ENCODE results near the gene PDS5A. TPM values are rescaled to one million over a fixed set of nuclear protein-coding genes. Genes with fewer than 3 reads are reported as not detected.
"Not testable (repeated sequence)": the region's sequence is repeated elsewhere in the genome, so short reads cannot be mapped to it uniquely, and the experiment has no call there.

Gene PDS5A
- total RNA-seq, 2 experiments from 2014 or later, result 101 to 103 TPM

GRCh38 chr4:39947963-39948362 lies 29.7 kb downstream of the PDS5A start:
- Mint-ChIP-seq H3K27ac (no peak overlapping the region), H3K36me3 (peaks cover 4% of the 10 kb centered on the region), H3K27me3 (no peaks in the 10 kb centered on the region), H3K4me1 (ENCODE audit: low read depth) (peaks cover 46% of the 10 kb centered on the region), H3K4me3 (no peak overlapping the region), H3K9me3 (no peaks in the 10 kb centered on the region)
- no peak for DNase-seq
- intact Hi-C loops (cut with micrococcal nuclease), result no loop called here
- ChIA-PET POLR2A (no interaction called here), CTCF (no interaction called here)

GRCh38 chr4:39947417-39947816 lies 30.3 kb downstream of the PDS5A start:
- Mint-ChIP-seq H3K4me3 (no peak overlapping the region), H3K4me1 (ENCODE audit: low read depth) (peaks cover 44% of the 10 kb centered on the region), H3K9me3 (no peaks in the 10 kb centered on the region), H3K27ac (no peak overlapping the region), H3K27me3 (no peaks in the 10 kb centered on the region), H3K36me3 (peaks cover 4% of the 10 kb centered on the region)
- POLR2A ChIA-PET, result interaction anchor here (0.8 kb wide), 1 partner anchor 11 kb away, joined by 3 read pairs; no protein-coding TSS in a partner anchor
- DNase-seq, result no peak
- intact Hi-C loops (cut with micrococcal nuclease), result no loop called here
- CTCF ChIA-PET, result no interaction called here

GRCh38 chr4:39944245-39944644 lies 33.5 kb downstream of the PDS5A start:
- H3K9me3 Mint-ChIP-seq; intact Hi-C loops (cut with micrococcal nuclease); H3K27ac Mint-ChIP-seq; H3K36me3 Mint-ChIP-seq; H3K27me3 Mint-ChIP-seq; POLR2A ChIA-PET; H3K4me3 Mint-ChIP-seq: not testable (repeated sequence)
- CTCF ChIA-PET, result interaction anchor here (0.7 kb wide), 1 partner anchor 31 kb away, joined by 3 read pairs; no protein-coding TSS in a partner anchor
- DNase-seq, result peak; percentile 16
- peaks cover 52% of the 10 kb centered on the region for H3K4me1 Mint-ChIP-seq (ENCODE audit: low read depth)

GRCh38 chr4:39942507-39942906 lies 35.2 kb downstream of the PDS5A start:
- CTCF ChIA-PET, result no interaction called here
- intact Hi-C loops (cut with micrococcal nuclease), result no loop called here
- H3K27me3 Mint-ChIP-seq, result no peaks in the 10 kb centered on the region

GRCh38 chr4:39941682-39942217 lies 36.0 kb downstream of the PDS5A start:
- Mint-ChIP-seq H3K27ac (peak overlapping the region; percentile 30), H3K36me3 (peaks cover 9% of the 10 kb centered on the region), H3K4me1 (ENCODE audit: low read depth) (peaks cover 48% of the 10 kb centered on the region), H3K9me3 (no peaks in the 10 kb centered on the region), H3K27me3 (no peaks in the 10 kb centered on the region), H3K4me3 (no peak overlapping the region)
- intact Hi-C loops (cut with micrococcal nuclease), result no loop called here
- DNase-seq, result no peak
- CTCF ChIA-PET, result no interaction called here
- POLR2A ChIA-PET, result no interaction called here

More at GRCh38 chr4:39942507-39942906, 35.2 kb downstream of the PDS5A start:
- POLR2A ChIA-PET, result no interaction called here
- DNase-seq, result no peak
- Mint-ChIP-seq H3K36me3 (peaks cover 4% of the 10 kb centered on the region), H3K4me1 (ENCODE audit: low read depth) (peaks cover 50% of the 10 kb centered on the region), H3K27ac (peak overlapping the region; percentile 23), H3K4me3 (no peak overlapping the region), H3K9me3 (no peaks in the 10 kb centered on the region)

GRCh38 chr4:39937683-39938268 lies 39.9 kb downstream of the PDS5A start:
- peak overlapping the region; percentile 49 for H3K27ac Mint-ChIP-seq
- CTCF ChIA-PET, result no interaction called here
- H3K4me3 Mint-ChIP-seq, result no peak overlapping the region

GRCh38 chr4:39936565-39937418 lies 40.9 kb downstream of the PDS5A start:
- DNase-seq, result no peak
- intact Hi-C loops (cut with micrococcal nuclease), result no loop called here
- POLR2A ChIA-PET, result interaction anchor here (1.1 kb wide), 1 partner anchor 239 kb away, joined by 3 read pairs; the partner anchor contains the start of gene UBE2K
- Mint-ChIP-seq H3K27ac (peak overlapping the region; percentile 47), H3K36me3 (peaks cover 14% of the 10 kb centered on the region), H3K9me3 (no peaks in the 10 kb centered on the region), H3K27me3 (no peaks in the 10 kb centered on the region), H3K4me1 (ENCODE audit: low read depth) (peaks cover 70% of the 10 kb centered on the region), H3K4me3 (no peak overlapping the region)
- CTCF ChIA-PET, result interaction anchor here (1.1 kb wide), 1 partner anchor 42 kb away, joined by 3 read pairs; no protein-coding TSS in a partner anchor

More at GRCh38 chr4:39937683-39938268, 39.9 kb downstream of the PDS5A start:
- H3K27me3 Mint-ChIP-seq, result no peaks in the 10 kb centered on the region
- no peak for DNase-seq
- H3K36me3 Mint-ChIP-seq, result peaks cover 14% of the 10 kb centered on the region
- no peaks in the 10 kb centered on the region for H3K9me3 Mint-ChIP-seq
- POLR2A ChIA-PET, result no interaction called here
- intact Hi-C loops (cut with micrococcal nuclease), result no loop called here
- H3K4me1 Mint-ChIP-seq (ENCODE audit: low read depth), result peaks cover 68% of the 10 kb centered on the region

GRCh38 chr4:39933671-39934590 lies 43.8 kb downstream of the PDS5A start:
- Mint-ChIP-seq H3K36me3 (peaks cover 14% of the 10 kb centered on the region), H3K27me3 (no peaks in the 10 kb centered on the region), H3K4me1 (ENCODE audit: low read depth) (peaks cover 68% of the 10 kb centered on the region), H3K9me3 (no peaks in the 10 kb centered on the region), H3K4me3 (no peak overlapping the region), H3K27ac (peak overlapping the region; percentile 62)
- ChIA-PET CTCF (interaction anchor here (1.3 kb wide), 1 partner anchor 44 kb away, joined by 5 read pairs; the partner anchor contains the start of gene PDS5A), POLR2A (no interaction called here)
- no peak for DNase-seq
- intact Hi-C loops (cut with micrococcal nuclease), result loop anchor here (1.0 kb wide), 1 partner anchor 42 kb away; no protein-coding TSS in a partner anchor

- POLR2A ChIA-PET, result no interaction called here
- no peaks in the 10 kb centered on the region for H3K9me3 Mint-ChIP-seq
- H3K4me3 Mint-ChIP-seq, result peak overlapping the region; percentile 37
- H3K4me1 Mint-ChIP-seq (ENCODE audit: low read depth), result peaks cover 70% of the 10 kb centered on the region
- DNase-seq, result peak; percentile 40
- CTCF ChIA-PET, result interaction anchor here (1.3 kb wide), 1 partner anchor 45 kb away, joined by 5 read pairs; the partner anchor contains the start of gene PDS5A
- H3K36me3 Mint-ChIP-seq, result peaks cover 16% of the 10 kb centered on the region
- intact Hi-C loops (cut with micrococcal nuclease), result loop anchor here (1.0 kb wide), 1 partner anchor 43 kb away; no protein-coding TSS in a partner anchor
- peak overlapping the region; percentile 73 for H3K27ac Mint-ChIP-seq
- no peaks in the 10 kb centered on the region for H3K27me3 Mint-ChIP-seq
Observed at GRCh38 chr4:39932776-39933402, 44.8 kb downstream of the PDS5A start.

- Mint-ChIP-seq H3K27me3 (no peaks in the 10 kb centered on the region), H3K27ac (peak overlapping the region; percentile 57), H3K4me3 (no peak overlapping the region), H3K9me3 (no peaks in the 10 kb centered on the region), H3K4me1 (ENCODE audit: low read depth) (peaks cover 66% of the 10 kb centered on the region), H3K36me3 (peaks cover 14% of the 10 kb centered on the region)
- intact Hi-C loops (cut with micrococcal nuclease), result no loop called here
- CTCF ChIA-PET, result interaction anchor here (0.6 kb wide), 1 partner anchor 384 kb away, joined by 3 read pairs; no protein-coding TSS in a partner anchor
- DNase-seq, result peak; percentile 44
- POLR2A ChIA-PET, result no interaction called here
Observed at GRCh38 chr4:39931441-39931901, 46.2 kb downstream of the PDS5A start.

- Mint-ChIP-seq H3K9me3 (no peaks in the 10 kb centered on the region), H3K36me3 (peaks cover 19% of the 10 kb centered on the region), H3K27ac (no peak overlapping the region), H3K27me3 (no peaks in the 10 kb centered on the region), H3K4me3 (no peak overlapping the region), H3K4me1 (ENCODE audit: low read depth) (peaks cover 46% of the 10 kb centered on the region)
- ChIA-PET CTCF (no interaction called here), POLR2A (no interaction called here)
- no peak for DNase-seq
- intact Hi-C loops (cut with micrococcal nuclease), result no loop called here
Observed at GRCh38 chr4:39928538-39928937, 49.2 kb downstream of the PDS5A start.
